Right kidney (tissue), 1 donor: Measurements from ENCODE around the gene MRPL23.

Source experiments
- DNase-seq: peaks from one replicate; pipeline ENCODE4 v3.0.0-alpha.2; 2016

The MRPL23 gene

DNA sequence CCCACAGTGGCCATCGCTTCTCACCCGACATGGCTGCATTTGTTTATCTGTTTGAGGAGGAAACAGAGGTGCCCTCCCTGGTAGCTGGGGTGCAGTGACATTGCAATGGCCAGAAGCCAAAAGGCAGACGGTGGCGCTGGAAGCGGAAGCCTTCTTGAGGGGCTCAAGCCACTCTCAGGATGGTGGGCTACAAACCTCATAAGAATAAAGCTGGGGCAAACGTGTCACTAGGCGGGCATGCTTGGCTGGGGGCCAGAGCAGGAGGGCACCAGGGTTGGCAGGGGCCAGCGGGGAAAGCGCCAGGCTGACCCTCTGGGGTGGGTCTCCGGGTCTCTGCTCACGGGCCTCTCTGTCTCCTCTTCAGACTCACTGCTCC, 15.0 kb upstream of the MRPL23 start:
- DNase-seq = no peak

DNA sequence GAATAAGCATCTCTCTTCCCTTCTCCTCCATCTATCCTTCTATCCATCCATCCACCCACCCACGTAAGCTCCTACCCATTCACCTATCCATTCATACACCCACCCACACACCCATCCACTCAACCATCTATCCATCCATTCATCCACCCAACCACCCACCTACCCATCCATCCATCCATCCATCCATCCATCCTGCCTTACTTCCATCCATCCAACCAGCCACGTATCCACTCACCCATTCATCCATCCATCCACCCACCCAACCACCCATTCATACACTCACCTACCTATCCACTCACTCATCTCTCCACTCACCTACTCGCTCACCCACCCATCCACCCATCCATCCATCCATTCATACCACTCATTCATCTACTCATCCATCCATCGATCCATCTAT, 14.5 kb upstream of the MRPL23 start:
- DNase-seq = no peak

DNA sequence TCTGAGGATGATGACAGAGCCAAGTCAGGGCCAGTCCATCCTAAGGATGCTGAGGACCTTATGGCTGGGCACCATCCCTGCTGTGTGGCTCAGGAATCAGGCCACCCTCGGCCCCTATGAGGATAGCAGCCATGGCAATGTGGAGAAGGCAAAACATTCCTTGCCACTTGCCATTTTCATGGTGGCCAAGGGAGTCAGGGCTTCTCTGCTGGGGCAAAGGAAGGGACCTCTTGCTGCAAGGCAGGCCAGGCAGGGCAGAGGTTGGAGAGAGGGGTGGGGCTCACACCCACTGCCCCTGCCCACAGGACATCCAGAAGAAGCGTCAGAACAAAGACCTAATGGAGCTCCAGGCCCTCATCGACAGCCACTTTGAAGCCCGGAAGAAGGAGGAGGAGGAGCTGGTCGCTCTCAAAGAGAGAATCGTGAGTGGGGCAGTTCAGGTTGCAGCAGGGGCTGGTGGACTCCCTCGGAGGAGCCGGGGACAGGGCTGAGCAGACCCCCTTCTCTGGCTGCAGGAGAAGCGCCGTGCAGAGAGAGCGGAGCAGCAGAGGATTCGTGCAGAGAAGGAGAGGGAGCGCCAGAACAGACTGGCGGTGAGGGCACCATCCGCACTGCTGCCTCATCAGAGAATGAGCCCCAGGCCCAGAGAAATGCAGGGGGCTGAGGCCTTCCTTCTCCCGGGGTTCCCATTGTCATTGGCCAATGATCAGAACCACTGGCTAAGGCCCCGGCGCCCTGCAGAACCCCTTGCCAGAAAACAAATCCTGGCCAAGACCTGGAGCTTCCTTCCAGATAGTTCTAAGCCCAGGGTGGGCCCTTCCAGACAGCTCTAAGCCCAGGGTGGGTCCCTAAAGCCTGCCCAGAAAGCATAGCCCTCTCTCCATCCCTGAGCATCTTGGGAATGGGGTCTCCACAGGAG, 13.5 kb upstream of the MRPL23 start:
- no peak for DNase-seq

DNA sequence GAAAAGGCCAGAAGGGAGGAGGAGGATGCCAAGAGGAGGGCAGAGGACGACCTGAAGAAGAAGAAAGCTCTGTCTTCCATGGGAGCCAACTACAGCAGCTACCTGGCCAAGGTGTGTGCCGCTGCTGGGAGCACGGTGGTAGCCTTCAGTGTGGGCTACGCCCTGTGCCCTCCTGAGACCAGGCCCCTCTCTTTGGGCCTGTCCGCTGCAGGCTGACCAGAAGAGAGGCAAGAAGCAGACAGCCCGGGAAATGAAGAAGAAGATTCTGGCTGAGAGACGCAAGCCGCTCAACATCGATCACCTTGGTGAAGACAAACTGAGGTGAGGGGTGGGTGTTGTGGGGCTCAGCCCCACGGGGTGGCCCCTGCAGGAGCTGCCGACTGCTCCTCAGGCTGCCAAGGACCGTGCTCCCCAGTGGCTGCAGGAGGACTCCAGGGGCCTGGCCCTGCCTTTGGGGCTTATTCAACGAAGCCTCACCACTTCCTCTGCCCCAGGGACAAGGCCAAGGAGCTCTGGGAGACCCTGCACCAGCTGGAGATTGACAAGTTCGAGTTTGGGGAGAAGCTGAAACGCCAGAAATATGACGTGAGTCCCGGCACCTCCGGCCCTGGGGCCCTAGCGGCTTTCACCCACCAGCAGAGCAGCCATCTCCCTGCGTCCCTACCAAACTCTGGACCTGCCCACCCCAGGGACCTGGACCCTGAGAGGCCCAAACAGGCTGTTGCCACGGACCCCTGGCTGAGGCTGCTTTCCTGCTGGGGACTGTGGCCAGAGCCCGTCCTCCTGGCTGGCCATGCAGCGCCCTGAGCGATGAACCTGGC, 12.6 kb upstream of the MRPL23 start:
- no peak for DNase-seq

DNA sequence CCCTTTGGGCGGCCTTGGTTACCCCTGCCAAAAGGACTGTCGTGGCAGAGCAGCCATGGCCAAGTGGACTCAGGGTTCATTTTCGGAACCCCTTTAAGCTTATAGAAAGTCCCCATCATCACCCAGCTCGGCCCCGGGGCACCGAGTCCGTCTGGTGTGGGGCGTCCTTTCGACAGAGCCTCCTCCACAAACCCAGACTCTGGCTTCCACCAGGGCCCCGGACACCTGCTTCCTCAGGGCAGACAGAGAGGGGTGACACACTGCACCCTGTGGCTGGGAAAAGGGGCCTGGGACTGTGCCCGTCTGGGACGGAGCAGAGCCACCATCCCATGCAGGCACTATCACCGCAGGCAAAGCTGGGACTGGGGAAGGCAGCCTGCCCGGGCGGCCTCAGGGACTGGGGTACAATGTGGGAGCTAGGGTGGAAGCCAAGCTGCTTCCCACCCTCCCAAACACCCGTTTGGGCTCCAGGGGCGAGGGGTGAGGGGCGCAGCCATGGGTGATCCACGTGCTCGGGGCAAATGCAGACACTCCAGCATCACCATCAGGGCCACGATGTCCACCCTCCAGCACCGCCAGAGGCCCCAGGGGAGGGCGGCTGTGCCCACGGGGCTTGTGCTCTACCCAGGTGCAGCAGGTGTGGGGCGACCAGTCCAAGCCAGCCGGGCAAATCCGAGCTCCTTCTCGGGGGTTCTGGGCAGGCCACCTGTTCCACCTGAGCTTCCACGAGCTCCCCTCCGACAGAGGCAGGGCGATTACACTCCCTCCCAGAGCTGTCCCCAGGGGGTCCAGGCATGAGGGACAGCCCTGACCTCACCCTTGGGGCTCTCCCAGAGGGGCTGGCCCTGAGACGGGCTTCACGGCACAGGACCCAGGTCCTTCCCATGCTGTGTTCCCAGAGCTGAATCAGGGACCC, 11.7 kb upstream of the MRPL23 start:
- DNase-seq = no peak

DNA sequence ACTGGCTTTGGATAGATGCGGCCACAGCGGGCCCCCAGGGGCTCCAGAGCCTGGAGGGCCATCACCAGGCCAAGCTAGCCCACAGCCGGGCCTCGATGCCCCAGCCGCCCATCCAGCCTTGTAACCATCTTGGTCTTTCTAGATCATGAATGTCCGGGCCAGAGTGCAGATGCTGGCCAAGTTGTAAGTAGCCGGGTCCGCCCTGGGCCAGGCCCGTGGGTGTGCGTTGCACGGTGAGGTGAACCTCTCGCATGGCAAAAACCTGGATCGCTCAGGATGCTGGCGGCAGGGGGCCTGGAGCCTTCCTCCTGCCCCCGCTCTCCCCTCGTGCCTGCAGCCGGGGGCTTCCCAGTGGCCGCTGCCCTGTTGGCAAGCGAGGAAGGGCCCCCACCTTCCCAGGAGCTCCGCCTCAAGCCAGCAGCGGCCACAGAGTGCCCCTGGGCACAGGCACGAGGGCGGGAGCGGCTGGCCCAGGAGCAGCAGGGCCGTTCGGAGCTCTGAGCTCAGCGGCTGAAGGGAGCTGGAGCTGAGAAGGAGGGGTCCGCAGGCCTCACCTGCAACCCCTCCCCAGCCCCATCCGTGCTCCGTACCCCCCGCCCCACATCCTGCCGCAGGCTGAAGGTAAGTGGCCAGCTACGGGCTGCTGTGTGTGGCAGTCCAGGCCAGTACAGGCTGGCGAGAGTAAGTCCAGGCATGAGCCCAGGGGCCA, 10.9 kb upstream of the MRPL23 start:
- DNase-seq = no peak

DNA sequence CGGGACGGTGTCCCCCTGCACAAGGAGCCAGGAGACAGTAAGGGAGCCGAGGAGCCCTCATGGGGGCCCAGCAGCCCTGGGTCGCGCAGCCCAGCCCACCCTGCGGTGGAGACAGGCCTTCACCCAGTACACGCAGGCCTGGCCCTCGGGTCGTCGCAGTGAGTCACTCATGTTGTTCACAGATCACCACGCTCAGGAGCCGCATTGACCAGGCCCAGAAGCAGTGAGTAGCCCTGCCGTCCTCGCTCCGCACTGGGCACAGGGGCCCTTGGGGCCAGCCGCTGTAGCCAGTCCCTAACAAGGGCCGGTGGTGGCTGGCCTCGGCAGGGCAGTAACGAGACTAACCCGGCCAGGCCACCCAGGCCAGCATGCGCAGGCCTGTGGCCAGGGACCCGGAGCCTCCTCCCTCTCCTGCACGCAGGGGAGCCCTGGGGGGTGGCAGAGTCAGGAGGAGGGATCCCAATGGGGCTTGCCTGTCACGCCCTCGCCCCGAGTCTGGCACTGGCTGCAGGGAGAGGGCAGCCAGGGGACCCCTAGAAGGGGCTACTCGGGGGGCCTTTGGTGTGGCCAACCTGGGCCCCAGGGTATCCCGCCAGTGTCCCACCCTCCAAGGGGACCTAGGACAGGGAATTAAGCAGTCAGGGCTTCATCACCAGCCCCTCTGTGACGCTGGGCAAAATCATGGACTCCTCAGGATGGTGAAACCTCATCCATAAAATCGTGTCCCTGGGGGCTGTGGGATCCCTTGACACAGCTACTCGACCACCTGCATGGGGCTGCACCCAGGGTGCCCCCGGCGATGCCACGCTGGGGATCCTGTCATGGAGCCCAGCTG, 10.1 kb upstream of the MRPL23 start:
- DNase-seq = no peak

DNA sequence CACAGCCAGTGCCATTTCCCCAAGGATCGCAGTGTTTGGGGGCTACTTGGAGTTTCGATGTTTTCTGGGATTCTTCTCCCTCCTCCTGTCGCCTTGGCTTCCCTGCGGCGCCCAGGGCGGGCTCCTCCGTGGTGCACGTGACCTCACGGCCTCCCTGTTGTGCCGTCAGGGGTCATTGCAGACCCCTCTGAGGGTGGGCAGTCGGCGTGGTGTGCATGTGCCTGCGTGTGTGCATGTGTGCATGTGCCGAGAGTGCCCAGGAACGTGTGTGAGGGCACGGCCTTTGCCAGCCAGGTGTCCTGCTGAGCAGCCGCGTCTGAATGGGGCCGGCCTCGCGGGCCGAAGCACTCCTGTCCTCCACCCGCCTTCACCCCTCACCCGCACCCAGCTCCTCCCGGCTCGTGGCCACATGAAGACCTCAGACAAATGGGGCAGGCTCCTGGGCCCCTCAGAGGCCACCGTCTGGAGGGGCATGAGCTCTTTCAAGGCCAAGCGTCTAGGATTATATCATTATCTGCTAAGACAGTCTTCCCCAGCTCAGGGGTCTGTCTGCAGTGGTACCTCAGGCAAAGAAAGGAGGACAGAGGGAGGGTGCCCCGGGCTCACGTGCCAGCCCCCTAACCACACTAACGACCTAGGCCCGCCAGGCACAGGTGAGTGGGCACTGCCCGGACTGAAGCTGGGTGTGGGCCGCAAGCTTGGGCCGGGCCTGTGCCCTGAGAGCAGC, 9.4 kb upstream of the MRPL23 start:
- no peak for DNase-seq

DNA sequence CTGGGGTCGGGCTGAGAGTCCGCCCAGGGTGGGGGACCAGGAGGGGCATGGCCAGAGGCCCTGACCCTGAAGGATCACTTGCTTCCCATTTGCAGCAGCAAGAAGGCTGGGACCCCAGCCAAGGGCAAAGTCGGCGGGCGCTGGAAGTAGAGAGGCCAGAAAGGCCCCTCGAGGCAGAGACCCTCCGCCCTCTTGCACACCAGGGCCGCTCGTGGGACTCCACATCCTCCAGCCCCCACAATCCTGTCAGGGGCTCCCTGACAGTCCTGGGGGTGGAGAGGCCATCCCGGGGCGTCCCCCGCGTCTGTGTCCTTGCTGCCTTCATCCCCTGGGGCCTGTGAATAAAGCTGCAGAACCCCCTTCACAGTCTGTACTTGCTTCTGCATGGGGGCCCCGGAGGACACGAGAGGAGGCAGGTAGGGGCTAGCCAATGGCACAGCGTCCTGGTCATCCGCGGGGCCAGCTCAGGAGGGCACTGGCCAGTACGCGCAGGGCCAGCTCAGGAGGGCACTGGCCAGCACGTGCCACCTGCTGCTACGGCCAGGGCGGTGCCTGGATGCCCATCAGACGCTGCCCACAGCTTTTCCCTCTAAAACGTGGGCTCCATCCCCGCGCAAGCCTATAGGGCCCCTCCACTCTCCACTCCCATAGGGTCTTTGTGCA, 8.7 kb upstream of the MRPL23 start:
- DNase-seq = peak; percentile 8

DNA sequence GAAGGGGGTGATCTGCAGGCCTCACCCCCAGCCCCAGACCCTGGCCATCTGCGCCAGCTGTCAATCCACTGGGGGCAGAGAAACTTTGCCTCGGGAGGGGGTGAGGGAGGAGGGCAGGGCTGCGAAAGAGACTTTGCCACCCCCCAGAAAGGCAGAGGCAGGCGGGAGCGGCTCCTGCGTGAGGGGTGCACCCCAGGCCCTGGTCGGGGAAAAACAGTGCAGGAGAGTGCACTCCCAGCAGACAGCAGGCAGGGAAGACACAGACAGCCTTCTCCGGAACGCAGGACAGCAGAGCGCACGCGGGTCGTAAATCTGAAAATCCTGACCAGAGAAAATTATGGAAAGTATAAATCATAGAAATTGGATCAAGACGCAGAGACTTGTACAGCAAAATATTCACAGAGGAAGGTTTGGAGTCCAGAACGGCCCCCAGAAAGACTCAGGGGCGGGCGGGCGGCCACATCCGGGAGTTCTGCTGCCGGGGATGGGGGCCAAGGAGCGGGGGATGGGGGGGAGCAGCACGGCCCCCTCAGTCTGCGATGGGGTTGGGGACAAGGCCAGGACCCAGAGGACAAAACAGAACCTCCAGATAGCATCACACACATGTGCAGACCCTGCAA, 8.0 kb upstream of the MRPL23 start:
- DNase-seq = peak; percentile 47

DNA sequence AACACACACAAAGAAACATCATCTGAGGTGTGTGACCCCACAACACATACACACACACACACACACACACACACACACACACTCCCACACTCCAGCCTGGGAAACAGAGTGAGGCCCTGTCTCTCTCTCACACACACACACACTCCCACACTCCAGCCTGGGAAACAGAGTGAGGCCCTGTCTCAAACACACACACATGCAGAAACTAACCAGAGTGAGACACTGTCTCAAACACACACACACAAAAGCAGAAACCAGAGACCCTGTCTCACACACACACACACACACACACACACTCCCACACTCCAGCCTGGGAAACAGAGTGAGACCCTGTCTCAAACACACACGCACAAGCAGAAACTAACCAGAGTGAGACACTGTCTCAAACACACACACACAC, 7.3 kb upstream of the MRPL23 start:
- peak; percentile 51 for DNase-seq

DNA sequence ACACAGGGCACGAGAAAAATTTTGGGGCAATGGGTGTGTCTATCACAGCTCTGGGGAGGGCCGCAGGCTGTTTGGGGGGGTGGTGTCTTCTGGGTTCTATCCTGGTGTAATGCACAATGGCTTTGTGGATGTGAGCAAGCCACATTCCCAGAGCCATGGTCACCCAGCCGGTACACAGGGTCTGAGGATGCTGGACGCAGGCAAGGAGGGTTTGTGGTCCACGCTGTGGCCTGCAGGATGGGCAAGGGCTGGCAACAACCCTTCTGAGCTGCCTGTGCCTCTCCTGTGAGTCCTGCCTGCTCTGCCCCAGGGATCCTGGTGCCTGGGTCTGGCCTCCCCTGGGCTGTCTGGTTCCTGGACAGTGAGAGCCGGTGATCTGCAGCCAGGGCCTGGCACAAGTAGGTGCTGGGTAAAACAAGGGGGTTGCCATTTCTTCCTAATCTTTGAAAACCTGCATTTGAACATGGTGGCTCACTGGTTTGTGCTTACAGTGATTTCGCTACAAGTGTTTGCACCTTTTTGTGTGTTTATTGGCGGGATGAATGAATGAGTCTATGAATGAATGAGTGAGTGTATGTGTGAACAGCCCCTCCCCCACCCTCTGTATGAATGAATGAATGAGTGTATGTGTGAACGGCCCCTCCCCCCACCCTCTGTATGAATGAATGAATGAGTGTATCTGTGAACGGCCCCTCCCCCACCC, 4.4 kb upstream of the MRPL23 start:
- DNase-seq = no peak

DNA sequence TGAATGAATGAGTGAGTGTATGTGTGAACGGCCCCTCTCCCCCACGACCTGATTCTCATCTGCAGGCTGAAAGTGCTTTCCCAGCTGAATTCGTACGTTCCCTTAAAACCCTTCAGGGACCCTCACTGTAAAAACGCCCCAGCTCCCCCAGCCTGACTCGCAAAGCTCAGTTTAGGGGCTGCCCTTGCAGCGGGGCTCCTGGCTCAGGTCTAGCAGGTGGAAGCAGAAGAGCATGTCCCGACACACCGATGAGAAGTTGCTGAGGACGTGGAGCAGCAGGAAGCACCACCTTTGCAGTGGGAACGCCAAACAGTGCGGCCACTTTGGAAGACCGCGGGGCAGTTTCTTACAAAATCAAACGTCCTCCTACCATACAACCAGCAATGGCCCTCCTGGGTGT, 3.6 kb upstream of the MRPL23 start:
- no peak for DNase-seq

DNA sequence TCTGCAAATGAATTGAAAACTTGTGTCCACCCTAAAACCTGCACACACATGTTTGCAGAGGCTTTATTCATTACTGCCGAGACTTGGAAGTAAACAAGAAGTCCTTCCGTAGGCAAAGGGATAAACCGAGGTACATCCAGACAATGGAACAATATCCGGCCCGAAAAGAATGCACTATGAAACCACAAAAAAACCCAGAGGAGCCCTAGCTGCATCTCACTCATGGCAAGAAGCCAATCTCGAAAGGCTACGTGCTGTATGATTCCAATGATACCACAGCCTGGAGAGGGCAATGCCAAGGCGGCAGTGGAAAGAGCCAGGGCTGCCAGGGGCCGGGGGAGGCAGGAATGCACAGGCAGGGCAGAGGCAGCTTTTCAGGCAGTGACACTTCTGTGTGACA, 3.2 kb upstream of the MRPL23 start:
- no peak for DNase-seq

DNA sequence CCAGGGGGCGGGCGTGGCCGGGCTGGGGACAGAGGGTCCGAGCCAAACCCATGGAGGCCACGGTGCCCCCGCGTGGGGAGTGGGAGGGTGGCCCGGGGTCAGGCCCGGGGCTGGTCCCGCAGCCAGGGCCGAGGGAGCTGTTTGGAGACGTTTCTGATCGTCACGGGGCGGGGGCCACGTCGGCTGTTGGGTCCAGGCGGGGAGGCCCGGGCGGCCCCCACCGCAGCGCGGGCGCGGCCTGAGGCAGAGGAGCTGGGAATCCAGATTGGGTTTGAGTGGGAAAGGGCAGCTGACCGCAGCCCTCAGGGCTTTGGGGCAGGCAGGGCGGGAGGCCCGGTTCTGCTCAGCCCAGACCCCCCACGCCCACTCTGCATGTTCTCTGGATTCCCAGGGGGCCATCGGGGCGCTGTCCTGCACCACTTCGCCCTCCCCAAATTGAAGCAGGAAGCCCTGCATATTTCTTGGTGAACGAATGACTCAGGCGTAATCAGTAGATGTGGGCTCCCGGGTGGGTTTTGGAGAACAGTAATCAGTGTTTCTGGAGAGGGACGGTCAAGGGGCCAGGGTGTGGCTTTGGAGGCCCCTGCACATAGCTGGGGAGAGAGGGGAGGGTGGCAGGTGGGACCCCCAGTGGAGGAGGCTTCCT, 583 bp downstream of the MRPL23 start:
- DNase-seq = no peak

DNA sequence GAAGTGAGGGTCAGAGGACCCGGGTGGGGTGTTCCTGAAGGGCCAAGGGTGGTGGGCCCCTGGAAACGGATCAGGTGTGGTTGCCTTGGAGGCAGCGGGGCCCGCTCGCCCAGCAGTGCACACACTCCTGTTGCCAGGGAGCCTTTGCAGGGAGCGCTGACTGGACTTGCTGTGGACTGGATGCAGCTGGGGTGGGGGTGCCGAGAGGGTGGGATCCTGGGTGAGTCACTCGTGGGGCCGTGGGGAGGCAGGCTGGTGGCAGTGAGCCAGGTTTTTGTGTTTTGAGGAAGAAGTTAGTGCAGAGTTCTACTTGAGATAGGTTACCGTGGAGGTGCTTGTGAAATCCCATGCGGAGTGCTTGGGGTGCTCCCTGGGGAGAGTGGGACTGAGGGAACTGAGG, 1.3 kb downstream of the MRPL23 start:
- DNase-seq = no peak

DNA sequence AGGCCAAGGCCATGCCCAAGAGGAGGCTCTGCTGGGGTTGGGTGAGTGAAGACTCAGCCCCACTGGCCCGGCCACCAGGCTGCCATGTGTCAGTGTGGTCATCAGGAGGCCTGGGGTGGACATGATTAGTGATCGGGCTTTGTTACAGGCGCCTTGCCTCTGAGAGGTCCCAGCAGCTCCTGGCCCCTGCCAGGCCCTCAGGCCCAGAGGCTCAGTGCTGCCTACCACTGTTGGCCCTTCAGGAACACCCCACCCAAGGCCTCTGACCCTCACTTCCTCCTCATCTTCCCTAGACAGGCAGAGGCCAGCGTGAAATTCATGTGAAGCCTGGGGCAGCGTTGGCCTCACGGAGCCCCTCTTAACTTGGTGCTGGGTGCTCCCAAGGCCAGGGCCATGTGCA, 2.2 kb downstream of the MRPL23 start:
- no peak for DNase-seq

DNA sequence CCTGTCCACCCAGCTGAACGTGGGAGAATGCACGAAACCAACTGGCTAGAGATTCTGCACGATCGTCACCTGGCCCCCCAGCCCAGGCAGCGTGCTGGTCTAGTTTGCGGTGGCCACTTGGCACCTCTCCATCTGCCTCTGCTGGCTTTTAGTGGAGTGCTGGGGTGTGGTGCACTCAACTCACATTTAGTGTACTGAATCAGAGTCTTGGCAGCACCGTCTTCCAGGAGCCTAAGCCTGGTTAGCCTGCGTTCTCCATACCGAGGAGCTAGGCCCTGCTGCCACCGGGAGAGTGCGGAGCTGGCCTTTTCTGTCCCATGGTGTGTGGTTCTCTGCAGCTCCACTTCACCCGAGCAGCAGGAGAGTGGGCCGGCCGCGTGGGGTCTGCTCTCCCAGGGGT, 2.8 kb downstream of the MRPL23 start:
- no peak for DNase-seq
